Panc1 (cell line): Measurements from ENCODE around the gene TUBA4A. TPM values are rescaled to one million over a fixed set of nuclear protein-coding genes. Genes with fewer than 3 reads are reported as not detected.

Experiments
- ATAC-seq: fragments of 200-7000 bp; cut with Tn5 transposase; 2 replicates; pipeline ENCODE4 v1.9.1; 2020; ENCODE audit warnings: mild to moderate bottlenecking, moderate library complexity
- BruUV-seq: library from RNA; stranded (reverse); fragments of 400-500 nt; replicated peaks from 2 replicates; lab custom pipeline; 2021; lab: Mats Ljungman, UMichigan
- CTCF ChIA-PET: fragments of 300-600 bp; sonication (Branson Sonifier 250); formaldehyde crosslinking; loops from one replicate; lab custom pipeline; 2022; ENCODE audit warnings: antibody characterized with exemption; lab: Charles Lee
- POLR2A ChIA-PET: fragments of 300-600 bp; sonication (Branson Sonifier 250); formaldehyde crosslinking; loops from one replicate; lab custom pipeline; 2022; ENCODE audit warnings: antibody characterized with exemption; lab: Charles Lee
- DNase-seq: peaks from one replicate; pipeline ENCODE4 v3.0.0-alpha.2; 2010; ENCODE audit warnings: low read depth, low spot score
- H3K27ac ChIP-seq: 2 replicates; pipeline ENCODE4 v1.5.1; 2011; ENCODE audit warnings: mild to moderate bottlenecking, low read length, inconsistent platforms
- H3K27me3 ChIP-seq: fragments of 200-500 bp; sonication (Bioruptor generic); 2 replicates; pipeline ENCODE4 v1.6.0; 2014; ENCODE audit warnings: low read length, inconsistent platforms; ENCODE audit not compliant: control insufficient read depth, insufficient read depth
- H3K36me3 ChIP-seq: fragments of 200-500 bp; sonication (Bioruptor generic); 2 replicates; pipeline ENCODE4 v1.5.1; 2014; ENCODE audit warnings: inconsistent platforms, mild to moderate bottlenecking, low read length, moderate library complexity; ENCODE audit not compliant: control insufficient read depth, insufficient read depth
- H3K4me1 ChIP-seq: 2 replicates; pipeline ENCODE4 v1.5.1; 2011; ENCODE audit warnings: inconsistent platforms, mild to moderate bottlenecking, low read length, moderate library complexity; ENCODE audit not compliant: control insufficient read depth, insufficient read depth
- H3K4me3 ChIP-seq, 2 experiments: 2 replicates each; pipeline ENCODE4 v1.5.1; 2011 to 2012; ENCODE audit warnings: low read depth in 2 of 2, low read length in 2 of 2, mild to moderate bottlenecking in 2 of 2, inconsistent platforms in 1 of 2, moderate library complexity in 1 of 2
- H3K9me3 ChIP-seq: fragments of 200-500 bp; sonication (Bioruptor generic); 2 replicates; pipeline ENCODE4 v1.5.1; 2014; ENCODE audit warnings: low read depth, mild to moderate bottlenecking, inconsistent platforms, low read length, moderate library complexity; ENCODE audit not compliant: control insufficient read depth, insufficient read depth
- CTCF ChIP-seq: fragments of 450-650 bp; IDR thresholded peaks from 2 replicates; pipeline ENCODE4 v1.5.1; 2017; ENCODE audit warnings: mild to moderate bottlenecking
- POLR2AphosphoS5 ChIP-seq: IDR thresholded peaks from 2 replicates; pipeline ENCODE4 v1.6.1; 2012; ENCODE audit warnings: mild to moderate bottlenecking, low read depth, low read length, moderate library complexity
- REST ChIP-seq, 2 experiments: IDR thresholded peaks; 2 replicates each; pipeline ENCODE4 v1.6.1; 2011 to 2012; ENCODE audit warnings: low read depth in 2 of 2, control low read depth in 1 of 2, low read length in 1 of 2, mild to moderate bottlenecking in 1 of 2, moderate library complexity in 1 of 2; ENCODE audit not compliant: insufficient read depth in 1 of 2
- SIN3A ChIP-seq: IDR thresholded peaks from 2 replicates; pipeline ENCODE4 v1.6.1; 2012; ENCODE audit warnings: low read depth, mild to moderate bottlenecking, low read length, moderate library complexity, borderline replicate concordance; ENCODE audit not compliant: insufficient read depth
- TCF7L2 ChIP-seq: IDR thresholded peaks from 2 replicates; pipeline ENCODE4 v1.6.1; 2011; ENCODE audit warnings: mild to moderate bottlenecking, low read depth, low read length, inconsistent platforms
- in situ Hi-C: cut with HindIII; loops from 2 replicates; pipeline ENCODE4 v1.10.0; 2016; ENCODE audit warnings: low sequenced_read_pairs, low pct_unique_long_range_greater_than_20kb
- intact Hi-C: fragments of 100-400 bp; cut with micrococcal nuclease; formaldehyde crosslinking; loops from one replicate; pipeline ENCODE4 v1.10.0; 2022; ENCODE audit not compliant: unreplicated experiment
- total RNA-seq: library from RNA; stranded (reverse); gene quantifications from one replicate; pipeline ENCODE4 v1.2.1, GENCODE V29; 2021; ENCODE audit not compliant: unreplicated experiment

The TUBA4A gene
- total RNA-seq, 1 experiment from 2014 or later, result 12.9 TPM

GRCh38 chr2:219300022-219300421 lies 46.3 kb upstream of the TUBA4A start:
- Histone ChIP-seq H3K27ac (no peak overlapping the region), H3K27me3 (peaks cover 5% of the 10 kb centered on the region; the same call in 1 of the 2 replicates), H3K36me3 (no peaks in the 10 kb centered on the region), H3K9me3 (no peaks in the 10 kb centered on the region), H3K4me3 (no peak overlapping the region), H3K4me1 (peaks cover 4% of the 10 kb centered on the region; the same call in 1 of the 2 replicates)
- intact Hi-C loops, result loop anchor here (10.0 kb wide), 1 partner anchor 245 kb away; no protein-coding TSS in a partner anchor
- DNase-seq (no peak), ATAC-seq (no peak)
- CTCF ChIA-PET, result no interaction called here
- POLR2A ChIA-PET, result no interaction called here
- TF ChIP-seq REST (IDR thresholded peaks at IDR 0.05; ENCODE audit: insufficient read depth in 1 of 2, low read depth in 2 of 2, low read length in 1 of 2), result no peak
- TF ChIP-seq POLR2AphosphoS5, result no peak
- TF ChIP-seq TCF7L2, result no peak
- TF ChIP-seq CTCF, result no peak
- no peak for TF ChIP-seq SIN3A
- in situ Hi-C loops, result no loop called here
- BruUV-seq, result no TSS peak

- H3K9me3 ChIP-seq, result no peaks in the 10 kb centered on the region
- H3K27ac ChIP-seq, result no peak overlapping the region
- peaks cover 5% of the 10 kb centered on the region; the same call in 1 of the 2 replicates for H3K27me3 ChIP-seq
- no peak for ATAC-seq
- no TSS peak for BruUV-seq
- no peak for TF ChIP-seq REST (IDR thresholded peaks at IDR 0.05; ENCODE audit: insufficient read depth in 1 of 2, low read depth in 2 of 2, low read length in 1 of 2)
- TF ChIP-seq POLR2AphosphoS5, result no peak
- TF ChIP-seq SIN3A, result no peak
- no peak for TF ChIP-seq TCF7L2
- TF ChIP-seq CTCF, result no peak
- no peak for DNase-seq
- H3K4me1 ChIP-seq, result peaks cover 4% of the 10 kb centered on the region; the same call in 1 of the 2 replicates
- POLR2A ChIA-PET, result no interaction called here
- CTCF ChIA-PET, result interaction anchor here (0.6 to 0.7 kb wide), 2 partner anchors 51 to 180 kb away, joined by 4 read pairs; no protein-coding TSS in a partner anchor
- H3K36me3 ChIP-seq, result no peaks in the 10 kb centered on the region
- H3K4me3 ChIP-seq, result no peak overlapping the region
- intact Hi-C loops (no loop called here), in situ Hi-C loops (no loop called here)
Observed at GRCh38 chr2:219299372-219299760, 45.6 kb upstream of the TUBA4A start.
